HEK293 (cell line): ENCODE results near the gene ANKRD11.
"Not testable (repeated sequence)": the region's sequence is repeated elsewhere in the genome, so short reads cannot be mapped to it uniquely, and the experiment has no call there.

Source experiments
- CTCF ChIA-PET: fragments of 350-600 bp; formaldehyde crosslinking; extraction: SDS; loops from one replicate; lab custom pipeline; 2021; ENCODE audit warnings: antibody characterized with exemption; lab: Yijun Ruan, JAX
- POLR2A ChIA-PET: fragments of 300-600 bp; formaldehyde crosslinking; extraction: SDS; loops from one replicate; lab custom pipeline; 2020; ENCODE audit warnings: antibody characterized with exemption, inconsistent platforms; lab: Yijun Ruan, JAX
- H3K27ac ChIP-seq: fragments of 200-500 bp; sonication (Bioruptor generic); 2 replicates; pipeline ENCODE4 v1.5.1; 2014; ENCODE audit warnings: low read depth, low read length, control low read depth, inconsistent platforms; ENCODE audit errors: extremely low read depth
- H3K36me3 ChIP-seq, 2 experiments: fragments of 200-500 bp in 1 of 2; sonication (Bioruptor generic) in 1 of 2; 1 replicate in 1 of 2; 2 replicates in 1 of 2; pipeline ENCODE4 v1.5.1; 2014 to 2017; ENCODE audit warnings: inconsistent platforms in 2 of 2, low read length in 2 of 2; ENCODE audit not compliant: control insufficient read depth in 2 of 2, insufficient read depth in 1 of 2
- H3K4me1 ChIP-seq: fragments of 200-500 bp; sonication (Bioruptor generic); 2 replicates; pipeline ENCODE4 v1.5.1; 2014; ENCODE audit warnings: mild to moderate bottlenecking, low read length, inconsistent platforms; ENCODE audit not compliant: control insufficient read depth, insufficient read depth
- H3K4me3 ChIP-seq: 2 replicates; pipeline ENCODE4 v1.5.1; 2011; ENCODE audit warnings: low read depth, mild to moderate bottlenecking, control low read depth, low read length, moderate library complexity
- H3K9me3 ChIP-seq: fragments of 200-500 bp; sonication (Bioruptor generic); 2 replicates; pipeline ENCODE4 v1.5.1; 2014; ENCODE audit warnings: low read depth, low read length, inconsistent platforms; ENCODE audit not compliant: control insufficient read depth, insufficient read depth
- BCL11A ChIP-seq: fragments of 450-650 bp; formaldehyde crosslinking; IDR thresholded peaks from 2 replicates; pipeline ENCODE4 v1.5.1; 2016; ENCODE audit warnings: low read depth, missing biosample characterization, missing genetic modification characterization
- EGR2 ChIP-seq: fragments of 450-650 bp; formaldehyde crosslinking; IDR thresholded peaks from 2 replicates; pipeline ENCODE4 v1.5.1; 2016; ENCODE audit warnings: low read depth, missing biosample characterization, missing genetic modification characterization
- KLF1 ChIP-seq: fragments of 450-650 bp; formaldehyde crosslinking; IDR thresholded peaks from 2 replicates; pipeline ENCODE4 v1.5.1; 2016; ENCODE audit warnings: missing biosample characterization, missing genetic modification characterization
- KLF16 ChIP-seq: fragments of 450-650 bp; formaldehyde crosslinking; IDR thresholded peaks from 2 replicates; pipeline ENCODE4 v1.5.1; 2017; ENCODE audit warnings: missing biosample characterization, missing genetic modification characterization
- YY1 ChIP-seq: fragments of 450-650 bp; formaldehyde crosslinking; IDR thresholded peaks from 2 replicates; pipeline ENCODE4 v1.5.1; 2018; ENCODE audit warnings: missing biosample characterization, missing genetic modification characterization
- ZFHX2 ChIP-seq: fragments of 450-650 bp; formaldehyde crosslinking; conservative IDR thresholded peaks from 2 replicates; pipeline ENCODE4 v1.5.1; 2016; ENCODE audit warnings: missing biosample characterization, missing genetic modification characterization
- ZIC2 ChIP-seq: fragments of 450-650 bp; formaldehyde crosslinking; IDR thresholded peaks from 2 replicates; pipeline ENCODE4 v1.5.1; 2016; ENCODE audit warnings: missing biosample characterization, missing genetic modification characterization
- ZNF214 ChIP-seq: fragments of 450-650 bp; formaldehyde crosslinking; IDR thresholded peaks from 2 replicates; pipeline ENCODE4 v1.5.1; 2017; ENCODE audit warnings: missing biosample characterization, mild to moderate bottlenecking, missing genetic modification characterization, borderline replicate concordance
- ZNF362 ChIP-seq: fragments of 450-650 bp; formaldehyde crosslinking; IDR thresholded peaks from 2 replicates; pipeline ENCODE4 v1.5.1; 2016; ENCODE audit warnings: missing biosample characterization, missing genetic modification characterization
- ZNF394 ChIP-seq: fragments of 450-650 bp; formaldehyde crosslinking; IDR thresholded peaks from 2 replicates; pipeline ENCODE4 v1.5.1; 2016; ENCODE audit warnings: missing biosample characterization, missing genetic modification characterization, mild to moderate bottlenecking, moderate library complexity, borderline replicate concordance
- ZNF629 ChIP-seq: fragments of 450-650 bp; formaldehyde crosslinking; IDR thresholded peaks from 2 replicates; pipeline ENCODE4 v1.5.1; 2017; ENCODE audit warnings: missing biosample characterization, missing genetic modification characterization
- TF ChIP-seq, protein P1 (sequence below): fragments of 450-650 bp; formaldehyde crosslinking; IDR thresholded peaks from 2 replicates; pipeline ENCODE4 v1.5.1; 2017; ENCODE audit warnings: missing biosample characterization, missing genetic modification characterization
- TF ChIP-seq, protein P2 (sequence below): fragments of 450-650 bp; formaldehyde crosslinking; IDR thresholded peaks from 2 replicates; pipeline ENCODE4 v1.5.1; 2016; ENCODE audit warnings: missing biosample characterization, missing genetic modification characterization

The ANKRD11 gene

DNA sequence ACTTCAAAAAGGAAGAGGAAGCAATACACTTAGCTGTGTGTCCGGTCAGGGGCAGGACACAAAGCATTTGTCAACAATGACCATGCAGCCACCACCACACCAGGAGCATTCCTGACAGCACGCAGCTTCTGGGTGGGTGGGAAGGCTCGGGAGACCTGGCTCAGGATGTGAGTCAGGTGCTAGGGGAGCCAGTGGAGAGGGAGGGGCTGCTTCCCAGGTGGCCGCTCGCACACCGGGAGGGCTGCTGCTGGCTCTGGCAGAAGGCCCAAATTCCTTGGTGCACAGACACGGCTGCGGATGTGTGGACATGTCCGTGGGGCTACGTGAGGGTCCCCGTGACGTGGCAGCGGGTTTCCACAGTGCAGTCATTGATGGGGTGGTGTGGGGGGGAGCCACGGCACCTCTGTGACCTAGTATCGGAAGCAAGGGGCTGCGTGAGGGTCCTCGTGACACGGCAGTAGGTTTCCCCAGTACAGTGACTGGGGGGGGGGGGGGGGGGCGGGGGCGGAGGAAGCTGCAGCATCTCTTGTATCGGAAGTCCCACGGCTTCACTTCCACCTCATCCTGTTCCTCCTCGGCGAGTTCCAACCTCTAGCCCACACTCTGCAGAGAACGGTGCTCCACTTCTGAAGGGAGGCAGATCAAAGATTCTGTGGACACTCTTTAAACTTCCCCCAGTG, 160.0 kb downstream of the ANKRD11 start (continued):
- TF ChIP-seq, protein P1, sequence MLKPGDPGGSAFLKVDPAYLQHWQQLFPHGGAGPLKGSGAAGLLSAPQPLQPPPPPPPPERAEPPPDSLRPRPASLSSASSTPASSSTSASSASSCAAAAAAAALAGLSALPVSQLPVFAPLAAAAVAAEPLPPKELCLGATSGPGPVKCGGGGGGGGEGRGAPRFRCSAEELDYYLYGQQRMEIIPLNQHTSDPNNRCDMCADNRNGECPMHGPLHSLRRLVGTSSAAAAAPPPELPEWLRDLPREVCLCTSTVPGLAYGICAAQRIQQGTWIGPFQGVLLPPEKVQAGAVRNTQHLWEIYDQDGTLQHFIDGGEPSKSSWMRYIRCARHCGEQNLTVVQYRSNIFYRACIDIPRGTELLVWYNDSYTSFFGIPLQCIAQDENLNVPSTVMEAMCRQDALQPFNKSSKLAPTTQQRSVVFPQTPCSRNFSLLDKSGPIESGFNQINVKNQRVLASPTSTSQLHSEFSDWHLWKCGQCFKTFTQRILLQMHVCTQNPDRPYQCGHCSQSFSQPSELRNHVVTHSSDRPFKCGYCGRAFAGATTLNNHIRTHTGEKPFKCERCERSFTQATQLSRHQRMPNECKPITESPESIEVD: no peak
- TF ChIP-seq ZNF394 (tag by site-specific recombination) (no peak), ZIC2 (tag by site-specific recombination) (peak; percentile 85), KLF16 (0 out of 2 replicates have a peak, but pooled peaks have one; percentile 28), YY1 (tag by site-specific recombination) (no peak), ZNF362 (tag by site-specific recombination) (no peak), ZNF214 (tag by site-specific recombination) (no peak), ZNF629 (tag by site-specific recombination) (no peak)

- H3K36me3 ChIP-seq, H3K9me3 ChIP-seq, POLR2A ChIA-PET, H3K27ac ChIP-seq, H3K4me3 ChIP-seq: not testable (repeated sequence)
- H3K4me1 ChIP-seq: peaks cover 10% of the 10 kb centered on the region
- CTCF ChIA-PET: interaction anchor here (0.5 to 0.9 kb wide), 4 partner anchors 13 to 393 kb away, joined by 3 to 5 read pairs (median 4); no protein-coding TSS in a partner anchor
These were observed 160.6 kb downstream of the ANKRD11 start for GRCh38 chr16:89329830-89330176.

GRCh38 chr16:89328412-89329400, 161.7 kb downstream of the ANKRD11 start:
- H3K4me1 ChIP-seq, H3K4me3 ChIP-seq, H3K9me3 ChIP-seq, H3K27ac ChIP-seq, POLR2A ChIA-PET, H3K36me3 ChIP-seq: not testable (repeated sequence)
- CTCF ChIA-PET: interaction anchor here (0.7 to 0.9 kb wide), 2 partner anchors 12 to 88 kb away, joined by 3 to 5 read pairs; no protein-coding TSS in a partner anchor
- peak; percentile 89 for TF ChIP-seq KLF1 (tag by site-specific recombination)
- TF ChIP-seq, protein P2, sequence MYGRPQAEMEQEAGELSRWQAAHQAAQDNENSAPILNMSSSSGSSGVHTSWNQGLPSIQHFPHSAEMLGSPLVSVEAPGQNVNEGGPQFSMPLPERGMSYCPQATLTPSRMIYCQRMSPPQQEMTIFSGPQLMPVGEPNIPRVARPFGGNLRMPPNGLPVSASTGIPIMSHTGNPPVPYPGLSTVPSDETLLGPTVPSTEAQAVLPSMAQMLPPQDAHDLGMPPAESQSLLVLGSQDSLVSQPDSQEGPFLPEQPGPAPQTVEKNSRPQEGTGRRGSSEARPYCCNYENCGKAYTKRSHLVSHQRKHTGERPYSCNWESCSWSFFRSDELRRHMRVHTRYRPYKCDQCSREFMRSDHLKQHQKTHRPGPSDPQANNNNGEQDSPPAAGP: 0 out of 2 replicates have a peak, but pooled peaks have one; percentile 29

- H3K4me3 ChIP-seq: no peak overlapping the region
- peaks cover 19% of the 10 kb centered on the region for H3K4me1 ChIP-seq
- H3K27ac ChIP-seq: no peak overlapping the region
- H3K36me3 ChIP-seq: no peaks in the 10 kb centered on the region
- no peaks in the 10 kb centered on the region for H3K9me3 ChIP-seq
- POLR2A ChIA-PET: no interaction called here
- TF ChIP-seq BCL11A (tag by site-specific recombination) (no peak), EGR2 (tag by site-specific recombination) (peak; percentile 96), ZFHX2 (tag by site-specific recombination) (peak; percentile 94)
- CTCF ChIA-PET: no interaction called here
These were observed 163.6 kb downstream of the ANKRD11 start for GRCh38 chr16:89326721-89327120.
